Fibroblast of lung (primary cell): Measurements from ENCODE around the gene CACNA1A. TPM values are rescaled to one million over a fixed set of nuclear protein-coding genes. Genes with fewer than 3 reads are reported as not detected.

Experiments
- DNase-seq, 2 donors: peaks; one replicate each; pipeline versions ENCODE4 v3.0.0 to v3.0.0-alpha.2; 2010; ENCODE audit warnings: low read depth in 2 of 2
- H2AFZ ChIP-seq: 2 replicates; pipeline ENCODE4 v1.5.1; 2012; ENCODE audit warnings: low read length, control low read depth, inconsistent platforms
- H3K27ac ChIP-seq: 2 replicates; pipeline ENCODE4 v1.5.1; 2011; ENCODE audit warnings: low read length, control low read depth; ENCODE audit not compliant: insufficient read depth
- H3K27me3 ChIP-seq: 2 replicates; pipeline ENCODE4 v1.5.1; 2011; ENCODE audit warnings: mild to moderate bottlenecking, low read length; ENCODE audit not compliant: control insufficient read depth, insufficient read depth
- H3K36me3 ChIP-seq: 2 replicates; pipeline ENCODE4 v1.5.1; 2011; ENCODE audit warnings: low read length; ENCODE audit not compliant: control insufficient read depth, insufficient read depth
- H3K4me1 ChIP-seq: 2 replicates; pipeline ENCODE4 v1.5.1; 2011; ENCODE audit warnings: low read length; ENCODE audit not compliant: control insufficient read depth, insufficient read depth; ENCODE audit errors: extremely low read depth
- H3K4me2 ChIP-seq: 2 replicates; pipeline ENCODE4 v1.5.1; 2011; ENCODE audit warnings: low read length, control low read depth; ENCODE audit not compliant: insufficient read depth; ENCODE audit errors: extremely low read depth
- H3K4me3 ChIP-seq, 4 experiments: fragments of 200-600 bp in 1 of 4; sonication (generic) in 1 of 4; replicated peaks in 1 of 4; 2 replicates each; pipeline ENCODE4 v1.5.1; 2011 to 2016; ENCODE audit warnings: low read length in 4 of 4, low read depth in 3 of 4, mild to moderate bottlenecking in 3 of 4, control low read depth in 2 of 4, inconsistent platforms in 1 of 4, mixed read lengths in 1 of 4; ENCODE audit not compliant: insufficient read depth in 1 of 4; ENCODE audit errors: control extremely low read depth in 1 of 4
- H3K79me2 ChIP-seq: 2 replicates; pipeline ENCODE4 v1.5.1; 2012; ENCODE audit warnings: mild to moderate bottlenecking, low read length, inconsistent platforms; ENCODE audit not compliant: control insufficient read depth, insufficient read depth
- H3K9ac ChIP-seq: 2 replicates; pipeline ENCODE4 v1.5.1; 2011; ENCODE audit warnings: mild to moderate bottlenecking, low read length, control low read depth; ENCODE audit not compliant: insufficient read depth
- H3K9me3 ChIP-seq: 2 replicates; pipeline ENCODE4 v1.5.1; 2012; ENCODE audit warnings: low read depth, low read length; ENCODE audit not compliant: control insufficient read depth, insufficient read depth
- H4K20me1 ChIP-seq: 2 replicates; pipeline ENCODE4 v1.5.1; 2011; ENCODE audit warnings: low read length; ENCODE audit not compliant: control insufficient read depth, insufficient read depth; ENCODE audit errors: extremely low read depth
- EZH2 ChIP-seq: IDR thresholded peaks from 2 replicates; pipeline ENCODE4 v1.5.1; 2012; ENCODE audit warnings: low read length, control low read depth, mild to moderate bottlenecking; ENCODE audit errors: missing control alignments
- polyA plus RNA-seq, 2 donors: library from polyadenylated mRNA; depleted of rRNA in 1 of 2; stranded (reverse) in 1 of 2; unstranded in 1 of 2; fragments of >200 nt; gene quantifications; 2 replicates each; pipeline ENCODE4 v1.2.1, GENCODE V29; 2011 to 2012; ENCODE audit warnings: missing spikeins in 1 of 2
- total RNA-seq: library from RNA; depleted of rRNA; stranded (reverse); fragments of >200 nt; gene quantifications from 2 replicates; pipeline ENCODE4 v1.2.1, GENCODE V29; 2014
- TF ChIP-seq, protein P1 (sequence below), 2 donors: IDR thresholded peaks in 1 of 2; conservative IDR thresholded peaks in 1 of 2; 1 replicate in 1 of 2; 2 replicates in 1 of 2; pipeline ENCODE4 v1.5.1; 2011 to 2012; ENCODE audit warnings: low read length in 2 of 2, control low read depth in 1 of 2, inconsistent platforms in 1 of 2, low read depth in 1 of 2, mild to moderate bottlenecking in 1 of 2

The CACNA1A gene
- total and polyA plus RNA-seq, 2 donors (not counting 1 experiment from before 2014, with no cell fraction given) = 0.96 to 9.7 TPM

DNA sequence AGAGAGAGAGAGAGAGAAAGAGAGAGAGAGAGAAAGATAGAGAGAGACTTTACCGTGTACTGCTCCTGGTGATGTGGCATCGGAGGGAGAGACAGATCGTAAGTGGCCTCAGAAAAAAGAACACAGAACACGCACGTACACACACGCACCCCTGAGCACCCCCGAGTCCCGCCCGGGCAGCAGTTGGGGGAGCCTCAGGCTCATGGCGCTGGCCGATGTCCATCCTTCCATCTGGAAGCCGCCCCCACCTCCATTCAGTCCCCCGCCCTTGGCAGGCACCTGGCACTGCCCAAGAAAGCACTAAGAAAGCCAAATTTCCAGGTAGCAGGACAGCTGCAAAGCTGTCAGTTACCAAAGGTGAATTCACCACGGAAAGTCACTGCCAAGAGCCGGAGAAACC, 239.1 kb downstream of the CACNA1A start:
- H3K36me3 ChIP-seq = no peaks in the 10 kb centered on the region
- no peak overlapping the region for H2AFZ ChIP-seq
- H3K27me3 ChIP-seq = peaks cover 9% of the 10 kb centered on the region
- no peaks in the 10 kb centered on the region for H3K4me1 ChIP-seq
- DNase-seq = no peak
- no peaks in the 10 kb centered on the region for H3K9me3 ChIP-seq
- H3K4me3 ChIP-seq = no peak overlapping the region
- no peaks in the 10 kb centered on the region for H3K79me2 ChIP-seq
- H4K20me1 ChIP-seq = no peaks in the 10 kb centered on the region
- H3K9ac ChIP-seq = no peak overlapping the region
- no peak overlapping the region for H3K4me2 ChIP-seq
- H3K27ac ChIP-seq = no peak overlapping the region
- no peak for TF ChIP-seq EZH2
- TF ChIP-seq, protein P1, sequence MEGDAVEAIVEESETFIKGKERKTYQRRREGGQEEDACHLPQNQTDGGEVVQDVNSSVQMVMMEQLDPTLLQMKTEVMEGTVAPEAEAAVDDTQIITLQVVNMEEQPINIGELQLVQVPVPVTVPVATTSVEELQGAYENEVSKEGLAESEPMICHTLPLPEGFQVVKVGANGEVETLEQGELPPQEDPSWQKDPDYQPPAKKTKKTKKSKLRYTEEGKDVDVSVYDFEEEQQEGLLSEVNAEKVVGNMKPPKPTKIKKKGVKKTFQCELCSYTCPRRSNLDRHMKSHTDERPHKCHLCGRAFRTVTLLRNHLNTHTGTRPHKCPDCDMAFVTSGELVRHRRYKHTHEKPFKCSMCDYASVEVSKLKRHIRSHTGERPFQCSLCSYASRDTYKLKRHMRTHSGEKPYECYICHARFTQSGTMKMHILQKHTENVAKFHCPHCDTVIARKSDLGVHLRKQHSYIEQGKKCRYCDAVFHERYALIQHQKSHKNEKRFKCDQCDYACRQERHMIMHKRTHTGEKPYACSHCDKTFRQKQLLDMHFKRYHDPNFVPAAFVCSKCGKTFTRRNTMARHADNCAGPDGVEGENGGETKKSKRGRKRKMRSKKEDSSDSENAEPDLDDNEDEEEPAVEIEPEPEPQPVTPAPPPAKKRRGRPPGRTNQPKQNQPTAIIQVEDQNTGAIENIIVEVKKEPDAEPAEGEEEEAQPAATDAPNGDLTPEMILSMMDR (conservative IDR thresholded peaks at IDR 0.05 in 1 of 2, IDR thresholded peaks at IDR 0.05 in 1 of 2; ENCODE audit: low read depth in 1 of 2, low read length in 2 of 2) = no peak

DNA sequence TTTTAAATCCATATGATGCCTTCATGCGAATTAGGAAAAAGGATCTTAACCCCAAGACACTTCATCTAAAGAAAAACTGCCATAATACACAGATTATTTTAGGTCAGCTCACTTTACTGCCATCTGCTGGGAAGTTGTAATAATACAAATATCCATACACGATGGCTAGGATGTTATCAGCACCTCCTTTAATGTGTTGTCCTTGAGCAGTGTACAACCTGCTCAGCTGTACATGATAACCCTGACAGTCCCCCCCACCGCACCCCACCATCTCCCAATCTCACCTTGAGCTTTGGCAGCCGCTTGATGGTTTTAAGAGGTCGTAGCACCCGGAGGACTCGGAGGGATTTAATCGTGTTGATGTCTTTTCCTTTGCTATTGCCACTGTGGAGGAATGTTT, 243.8 kb downstream of the CACNA1A start:
- H3K4me3 ChIP-seq = no peak overlapping the region
- H3K27me3 ChIP-seq = peaks cover 7% of the 10 kb centered on the region
- no peaks in the 10 kb centered on the region for H3K36me3 ChIP-seq
- H3K9ac ChIP-seq = no peak overlapping the region
- DNase-seq = peak; percentile 36 to 72
- H2AFZ ChIP-seq = no peak overlapping the region
- no peaks in the 10 kb centered on the region for H4K20me1 ChIP-seq
- no peak for TF ChIP-seq EZH2
- TF ChIP-seq, protein P1 (conservative IDR thresholded peaks at IDR 0.05 in 1 of 2, IDR thresholded peaks at IDR 0.05 in 1 of 2; ENCODE audit: low read depth in 1 of 2, low read length in 2 of 2) = peak; percentile 26 to 51
- no peak overlapping the region for H3K27ac ChIP-seq
- no peaks in the 10 kb centered on the region for H3K79me2 ChIP-seq
- H3K9me3 ChIP-seq = no peaks in the 10 kb centered on the region
- H3K4me1 ChIP-seq = peaks cover 9% of the 10 kb centered on the region
- no peak overlapping the region for H3K4me2 ChIP-seq

DNA sequence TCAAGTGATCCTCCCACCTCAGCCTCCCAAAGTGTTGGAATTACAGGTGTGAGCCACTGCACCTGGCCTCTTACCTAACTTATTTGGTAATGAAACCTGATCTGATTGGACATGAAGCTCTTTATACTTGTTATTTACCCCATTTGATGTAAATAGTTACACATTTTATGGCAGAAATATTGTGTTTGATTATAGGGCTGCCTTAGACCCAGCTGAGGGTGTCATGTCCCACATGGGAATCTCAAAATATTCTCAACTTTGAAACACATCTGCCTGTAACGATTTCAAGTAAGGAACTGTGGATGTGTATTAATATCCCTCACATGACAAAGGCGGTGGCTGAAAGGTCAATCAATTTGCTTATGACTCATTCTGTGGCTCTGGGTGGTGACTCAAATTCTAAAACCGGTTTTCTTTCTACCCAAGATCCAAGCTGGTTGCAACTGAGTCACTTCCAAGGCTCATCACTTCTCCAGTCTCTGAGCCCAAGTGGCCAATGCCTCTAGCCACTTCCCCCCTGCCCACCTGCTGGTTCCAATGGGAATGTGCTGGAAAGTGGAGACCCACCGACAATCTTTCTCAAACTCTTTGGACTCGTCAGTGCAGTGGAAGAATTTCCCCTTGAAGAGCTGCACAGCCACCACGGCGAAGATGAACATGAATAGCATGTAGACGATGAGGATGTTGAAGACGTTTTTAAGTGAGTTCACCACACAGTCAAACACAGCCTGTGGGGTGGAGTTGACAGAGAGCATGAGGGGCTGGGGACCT, 245.2 kb downstream of the CACNA1A start:
- Histone ChIP-seq H2AFZ (no peak overlapping the region), H3K4me2 (peak overlapping the region; percentile 73), H3K79me2 (no peaks in the 10 kb centered on the region), H3K9me3 (no peaks in the 10 kb centered on the region), H4K20me1 (no peaks in the 10 kb centered on the region), H3K9ac (no peak overlapping the region), H3K27ac (peak overlapping the region; percentile 59), H3K36me3 (no peaks in the 10 kb centered on the region), H3K4me3 (no peak overlapping the region), H3K4me1 (peaks cover 9% of the 10 kb centered on the region), H3K27me3 (peaks cover 7% of the 10 kb centered on the region)
- no peak for TF ChIP-seq EZH2
- TF ChIP-seq, protein P1 (conservative IDR thresholded peaks at IDR 0.05 in 1 of 2, IDR thresholded peaks at IDR 0.05 in 1 of 2; ENCODE audit: low read depth in 1 of 2, low read length in 2 of 2) = no peak
- peak; percentile 88 for DNase-seq
